GM21381 (cell line): ENCODE results near the gene UVRAG.

Source experiments
- ATAC-seq: cut with Tn5 transposase; IDR thresholded peaks from one replicate; pipeline ENCODE4 v1.9.1; 2021; ENCODE audit warnings: mild to moderate bottlenecking, moderate library complexity; ENCODE audit not compliant: unreplicated experiment

The UVRAG gene

DNA sequence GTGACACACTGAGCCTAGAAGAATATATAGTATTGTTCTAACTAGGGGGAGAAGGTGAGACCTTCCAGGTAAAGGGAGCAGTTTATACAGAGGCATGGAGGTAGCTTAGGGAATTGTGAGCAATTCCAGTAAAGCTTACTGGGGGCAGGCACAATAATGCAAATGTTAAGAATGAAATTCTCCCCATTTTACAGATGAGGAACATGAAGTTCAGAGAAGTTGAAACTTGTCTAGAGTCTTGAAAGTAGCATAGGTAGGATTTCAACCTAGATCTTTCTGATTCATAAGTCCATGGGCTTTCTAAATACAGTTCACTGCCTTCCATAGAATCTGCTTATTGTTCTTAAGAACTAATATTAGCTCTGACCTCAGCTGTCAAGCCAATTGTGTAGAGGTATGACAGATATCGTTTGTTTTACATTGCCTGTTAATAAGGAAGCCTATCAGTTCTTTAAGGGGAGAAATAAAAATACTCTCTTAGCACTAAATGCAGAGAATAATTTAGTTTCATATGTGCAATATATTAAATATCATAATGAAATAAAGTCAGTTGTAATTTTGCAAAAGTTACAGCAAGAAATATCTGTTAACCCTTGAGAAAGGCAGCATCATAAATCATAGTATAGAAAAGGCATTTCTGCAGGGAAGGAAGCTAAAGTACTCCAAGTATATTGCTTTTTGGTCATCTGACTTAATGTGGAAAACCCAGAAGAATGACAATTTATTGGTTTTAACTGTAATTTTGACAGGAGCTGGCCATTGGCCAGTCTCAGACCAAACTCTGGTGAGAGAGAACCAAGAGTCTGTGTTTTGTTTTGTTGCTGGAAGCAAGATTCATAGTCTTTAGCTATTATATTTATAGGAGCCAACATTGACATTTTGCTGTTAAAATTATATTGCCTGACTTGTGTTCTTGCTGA, 181.8 kb downstream of the UVRAG start:
- ATAC-seq = no peak

DNA sequence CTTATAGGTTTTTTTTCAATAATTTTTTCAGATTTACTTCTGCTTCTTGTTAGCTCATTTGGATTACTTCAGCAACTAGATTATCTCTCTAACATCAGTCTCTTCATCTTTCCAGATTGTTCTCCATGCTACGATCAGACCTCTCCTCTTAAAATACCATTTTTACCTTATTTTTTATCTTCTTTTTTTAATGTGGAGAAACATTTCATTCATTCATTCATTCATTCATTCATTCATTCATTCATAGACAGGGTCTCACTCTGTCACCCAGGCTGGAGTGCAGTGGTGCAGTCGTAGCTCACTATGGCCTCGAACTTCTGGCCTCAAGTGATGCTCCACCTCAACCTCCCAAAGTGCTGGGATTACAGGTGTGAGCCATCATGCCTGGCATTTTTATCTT, 189.4 kb downstream of the UVRAG start:
- no peak for ATAC-seq

DNA sequence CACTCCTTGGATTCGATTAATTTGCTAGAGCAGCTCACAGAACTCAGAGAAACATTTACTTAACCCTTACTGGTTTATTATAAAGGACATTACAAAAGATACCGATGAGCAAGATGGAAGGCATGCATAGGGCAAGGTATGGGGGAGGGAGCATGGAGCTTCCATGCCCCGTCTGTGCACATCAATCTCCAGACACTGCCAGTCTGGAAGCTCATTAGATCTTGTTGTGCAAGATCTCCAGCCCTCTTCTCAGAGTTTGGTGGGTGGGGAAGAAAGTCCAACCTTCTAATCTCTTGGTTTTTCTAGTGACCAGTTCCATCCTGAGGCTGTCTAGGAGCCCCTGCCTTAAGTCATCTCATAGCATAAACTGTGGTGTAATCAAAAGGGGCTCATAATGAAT, 190.7 kb downstream of the UVRAG start:
- ATAC-seq = no peak

GRCh38 chr11:76007166-76007565, 192.2 kb downstream of the UVRAG start:
- ATAC-seq = no peak

DNA sequence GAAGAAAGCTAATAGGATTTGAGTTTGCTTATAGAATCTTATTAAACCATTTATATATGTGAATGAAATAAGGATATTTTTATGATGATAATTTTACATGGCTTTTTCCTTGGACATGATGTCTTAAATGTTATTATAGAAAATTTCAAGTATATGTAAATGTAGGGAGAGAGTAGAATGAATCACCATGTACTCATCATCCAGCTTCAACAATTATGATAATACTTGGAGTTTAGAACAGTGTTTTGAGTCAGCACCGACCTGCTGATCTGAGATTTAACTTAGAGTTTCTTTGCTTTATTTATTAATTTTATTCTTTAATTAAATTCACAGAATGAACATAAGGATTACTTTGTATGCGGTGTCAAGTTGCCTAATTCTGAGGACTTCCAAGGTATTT, 193.5 kb downstream of the UVRAG start:
- ATAC-seq = no peak

GRCh38 chr11:76010051-76010450, 195.0 kb downstream of the UVRAG start:
- no peak for ATAC-seq

DNA sequence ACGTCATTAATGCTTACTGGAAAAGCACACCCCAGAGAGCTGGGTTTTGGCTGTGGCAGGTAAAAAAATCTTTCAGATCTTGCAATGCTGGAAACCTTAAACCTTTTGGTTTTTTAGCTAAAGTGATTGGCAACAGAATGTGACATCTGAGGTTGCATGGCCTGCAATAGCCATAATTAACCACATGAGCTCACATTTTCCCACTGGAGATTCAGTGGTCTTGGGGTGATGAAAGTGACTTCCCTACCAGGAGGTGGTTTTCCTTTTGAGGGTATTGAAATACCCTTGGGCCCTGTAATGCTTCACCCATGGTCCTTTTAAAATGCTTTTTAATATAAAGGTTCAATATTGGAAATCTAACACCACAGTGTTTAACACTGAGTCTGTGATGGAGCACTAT, 198.5 kb downstream of the UVRAG start:
- no peak for ATAC-seq

DNA sequence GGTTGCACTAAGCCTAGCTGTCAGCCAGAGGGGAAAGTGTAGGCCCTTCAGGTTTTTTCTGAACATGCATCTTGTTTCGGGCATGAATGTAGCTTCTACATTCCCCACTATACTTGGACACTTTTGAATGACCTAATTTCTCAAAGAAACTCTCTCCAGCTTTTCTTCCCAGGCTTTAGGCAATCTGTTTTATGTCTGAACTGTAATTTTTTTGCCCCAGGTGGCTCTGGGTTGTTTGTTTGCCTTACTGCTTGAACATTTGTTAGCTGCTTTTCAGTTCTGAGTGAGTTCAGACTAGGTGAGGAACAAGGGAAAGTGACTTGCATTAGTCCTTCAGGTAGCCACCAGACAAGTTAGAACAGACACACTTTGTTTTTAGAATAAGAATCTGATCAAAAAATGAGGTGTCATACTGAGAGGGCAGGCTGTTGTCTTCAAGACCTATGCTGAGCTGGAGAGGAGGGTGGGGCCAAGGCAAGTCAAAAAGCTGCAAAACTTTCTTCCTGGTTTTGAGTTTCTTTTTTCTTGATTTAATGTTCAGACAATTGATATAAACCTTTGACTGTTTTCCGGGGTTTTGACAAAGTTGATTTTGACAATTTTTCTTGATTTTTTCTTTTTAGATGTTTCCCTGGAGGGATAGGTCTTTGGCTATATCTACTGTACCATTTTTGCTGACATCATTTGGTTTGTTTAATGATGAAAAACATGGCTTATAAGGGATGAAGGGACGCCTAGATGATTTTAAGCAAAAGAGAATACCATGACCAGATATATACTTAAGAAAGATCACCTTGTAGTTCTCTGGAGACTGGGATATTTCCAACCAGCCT, 208.4 kb downstream of the UVRAG start:
- no peak for ATAC-seq

GRCh38 chr11:76025068-76025467, 210.1 kb downstream of the UVRAG start:
- ATAC-seq = no peak

DNA sequence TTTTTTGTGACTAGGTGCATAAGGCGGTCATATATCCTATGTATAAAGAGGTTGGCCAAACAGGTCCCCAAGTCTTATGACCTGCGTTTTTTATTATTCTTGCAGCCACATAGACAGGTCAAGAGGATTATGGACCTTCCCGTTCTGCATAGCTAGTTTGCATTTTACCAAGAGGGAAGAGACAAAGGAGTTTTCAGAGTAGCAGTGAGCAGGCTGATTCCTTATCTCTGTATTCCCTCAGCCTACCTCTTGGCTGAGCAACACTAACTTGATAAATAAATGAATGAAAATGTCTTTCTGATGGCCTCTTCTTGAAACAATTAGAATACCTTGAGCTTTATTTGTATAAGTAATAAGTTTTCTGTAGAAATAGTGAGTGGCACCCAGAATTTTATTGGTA, 210.8 kb downstream of the UVRAG start:
- ATAC-seq = no peak

- no peak for ATAC-seq
These were observed 211.3 kb downstream of the UVRAG start for GRCh38 chr11:76026281-76026680.

GRCh38 chr11:76026862-76027261, 211.9 kb downstream of the UVRAG start:
- no peak for ATAC-seq

DNA sequence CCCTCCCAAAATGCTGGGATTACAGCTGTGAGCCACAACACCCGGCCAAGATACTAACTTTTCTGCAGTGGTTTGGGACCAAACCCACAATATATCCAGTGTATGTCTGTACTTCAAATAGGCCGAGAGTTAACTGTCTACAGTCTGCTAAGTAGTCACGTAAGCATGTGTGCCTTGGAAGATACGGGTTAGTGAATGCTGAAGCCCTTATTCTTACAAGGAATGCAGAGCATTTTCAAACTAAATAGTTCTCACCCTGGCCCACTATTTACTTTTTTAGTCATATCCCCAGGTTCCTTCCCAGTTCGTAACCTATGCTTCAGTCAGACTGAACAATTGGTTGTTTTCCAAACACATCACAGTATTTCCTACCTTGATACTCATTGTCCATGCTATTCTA, 215.3 kb downstream of the UVRAG start:
- no peak for ATAC-seq

- ATAC-seq = no peak
These were observed 216.1 kb downstream of the UVRAG start for GRCh38 chr11:76030968-76031590.

- ATAC-seq = no peak
These were observed 218.7 kb downstream of the UVRAG start for GRCh38 chr11:76033699-76034098.

- no peak for ATAC-seq
These were observed 220.0 kb downstream of the UVRAG start for GRCh38 chr11:76035020-76035419.

GRCh38 chr11:76038608-76039007, 223.6 kb downstream of the UVRAG start:
- no peak for ATAC-seq

DNA sequence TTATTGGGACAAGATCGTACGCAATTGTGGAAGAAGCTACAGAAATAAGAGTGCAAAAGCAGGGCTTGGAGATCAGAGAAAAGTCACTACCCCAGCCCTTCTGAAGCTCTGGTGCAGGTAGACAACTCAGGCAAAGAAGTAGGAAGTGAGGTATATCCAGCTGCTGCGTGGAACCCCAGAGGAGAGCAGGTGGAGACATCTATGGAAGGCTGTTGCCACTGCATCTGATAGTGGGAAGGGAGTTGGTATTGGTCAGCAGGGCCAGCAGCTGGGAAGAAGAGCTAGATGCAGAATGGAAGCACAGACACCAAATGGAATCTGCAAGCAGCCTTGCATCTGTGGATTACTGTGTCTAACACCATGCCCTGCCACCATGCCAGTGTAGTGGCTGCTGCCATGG, 226.2 kb downstream of the UVRAG start:
- ATAC-seq = no peak

- no peak for ATAC-seq
These were observed 229.8 kb downstream of the UVRAG start for GRCh38 chr11:76044750-76045320.

DNA sequence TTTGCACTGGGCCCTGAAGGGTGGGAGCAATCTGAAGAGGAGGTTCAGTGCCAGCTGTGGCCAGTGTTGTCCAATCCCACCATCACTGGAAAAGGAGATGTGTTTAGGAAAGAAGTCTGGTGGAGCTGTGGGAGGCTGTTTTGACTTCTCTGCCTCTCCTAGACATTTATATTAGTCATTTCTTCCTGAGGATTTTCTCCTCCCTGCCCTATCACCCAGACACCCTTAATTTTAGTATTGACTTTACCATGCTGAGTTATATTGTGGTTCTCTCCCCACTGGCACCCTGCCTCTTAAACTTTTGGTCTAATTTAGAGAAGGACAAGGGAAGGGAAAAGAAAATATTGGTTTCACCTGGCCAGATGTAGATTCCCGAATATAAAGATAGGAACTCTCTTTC, 232.2 kb downstream of the UVRAG start:
- no peak for ATAC-seq

GRCh38 chr11:76047766-76048165, 232.8 kb downstream of the UVRAG start:
- no peak for ATAC-seq
